ENCODE results near the gene GTF2A1L.

GTF2A1L gene

DNA sequence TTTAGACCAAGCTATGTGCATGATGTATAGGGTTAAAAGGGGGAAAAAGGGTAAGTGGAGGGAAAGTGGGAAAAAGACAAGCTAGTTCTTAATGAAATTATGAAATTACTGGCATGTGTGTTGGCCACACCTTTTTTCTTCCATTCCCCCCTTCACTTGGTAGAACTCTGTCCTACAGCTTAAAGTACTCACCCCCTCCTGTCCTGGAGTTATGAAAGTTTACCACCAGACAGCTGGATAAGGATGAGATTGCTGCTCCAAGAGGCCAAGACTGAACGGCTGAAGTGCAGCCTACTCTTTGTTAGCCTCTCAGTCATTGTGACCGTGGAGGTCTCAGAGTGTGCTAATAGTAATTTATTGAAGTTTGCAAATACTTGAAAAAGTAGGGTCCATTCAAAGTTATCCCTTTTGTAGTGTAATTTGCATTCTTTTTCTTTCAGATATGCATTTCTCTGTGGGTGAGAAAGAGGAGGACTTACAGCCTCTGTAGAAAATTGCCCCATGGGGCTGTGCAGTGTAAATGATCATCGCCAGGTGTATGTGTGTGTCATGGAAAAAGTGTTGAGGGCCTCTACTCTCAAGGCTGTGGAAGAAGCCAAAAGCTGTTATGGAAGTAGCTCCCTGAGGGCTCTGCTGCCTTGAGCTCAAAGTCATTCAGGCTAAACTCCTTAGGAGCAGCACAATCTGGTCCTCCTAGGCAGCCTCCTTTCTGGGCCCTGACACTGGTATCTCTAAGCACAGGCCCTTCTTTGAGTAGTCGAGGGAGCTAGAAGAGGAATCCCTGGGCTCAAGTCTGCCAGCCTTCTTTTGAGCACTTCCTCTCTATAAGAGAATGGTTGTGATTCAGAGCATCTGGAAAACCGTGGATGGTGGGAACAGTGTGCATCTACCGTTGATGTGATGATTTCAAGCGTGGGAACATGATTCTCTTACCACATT lies 91.7 kb downstream of the GTF2A1L start:
- DNase-seq, result no peak

DNA sequence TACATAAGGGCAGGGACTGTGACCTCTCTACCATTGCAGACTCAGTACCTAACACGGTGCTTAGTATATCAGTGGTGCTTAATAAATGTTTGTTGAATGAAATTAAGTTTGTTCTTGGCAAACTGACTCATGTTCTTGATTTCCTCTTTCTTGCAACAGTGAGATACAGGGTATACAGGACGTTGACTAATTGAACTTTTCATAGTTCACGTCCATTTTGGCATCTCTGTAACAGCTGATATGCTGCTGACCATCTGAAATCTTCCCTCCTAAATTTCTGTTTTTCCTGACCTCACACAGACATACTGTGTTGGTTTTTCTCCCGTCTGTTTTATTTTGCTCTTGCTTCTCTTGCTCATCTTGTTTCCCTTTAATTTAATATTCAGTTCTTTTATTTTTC lies 93.7 kb downstream of the GTF2A1L start:
- DNase-seq, result no peak

DNA sequence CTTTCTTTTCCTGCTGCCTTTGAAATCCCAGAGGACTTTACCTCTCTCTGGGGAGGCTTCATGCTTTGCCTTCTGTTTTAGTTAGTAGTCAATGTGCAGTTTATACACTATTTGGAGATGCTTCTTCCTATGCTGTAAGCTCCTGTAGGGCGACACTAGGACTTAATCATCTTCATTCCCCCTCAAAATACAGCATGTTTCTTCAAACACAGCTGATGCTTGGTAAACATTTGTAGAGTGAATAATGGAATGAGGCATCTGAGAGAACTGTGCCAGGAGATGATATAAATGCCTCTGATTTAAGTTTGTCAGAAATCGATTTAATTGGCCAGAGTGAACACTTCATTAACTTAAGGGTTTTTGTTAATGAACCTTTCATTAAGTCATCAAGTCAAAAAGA lies 94.5 kb downstream of the GTF2A1L start:
- no peak for DNase-seq

DNA sequence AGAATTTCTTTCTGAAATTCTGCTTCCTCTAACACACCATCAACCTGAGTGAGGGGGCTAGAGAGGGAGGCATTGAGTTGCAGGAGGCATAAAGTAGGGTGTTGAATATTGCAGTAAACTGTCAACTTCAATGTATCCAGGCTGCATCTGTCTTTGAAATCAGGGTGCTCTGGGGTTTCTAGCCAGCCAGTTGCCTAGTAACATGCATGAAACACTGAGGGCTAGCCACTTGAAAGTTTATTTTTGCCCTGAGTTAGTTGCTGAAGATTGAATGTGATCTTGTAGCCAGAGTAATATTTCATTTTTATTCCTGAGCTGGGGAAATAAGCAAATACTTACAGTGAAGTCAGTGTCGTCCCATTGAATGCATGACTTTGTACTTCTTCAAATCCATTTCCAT lies 96.0 kb downstream of the GTF2A1L start:
- DNase-seq, result no peak

DNA sequence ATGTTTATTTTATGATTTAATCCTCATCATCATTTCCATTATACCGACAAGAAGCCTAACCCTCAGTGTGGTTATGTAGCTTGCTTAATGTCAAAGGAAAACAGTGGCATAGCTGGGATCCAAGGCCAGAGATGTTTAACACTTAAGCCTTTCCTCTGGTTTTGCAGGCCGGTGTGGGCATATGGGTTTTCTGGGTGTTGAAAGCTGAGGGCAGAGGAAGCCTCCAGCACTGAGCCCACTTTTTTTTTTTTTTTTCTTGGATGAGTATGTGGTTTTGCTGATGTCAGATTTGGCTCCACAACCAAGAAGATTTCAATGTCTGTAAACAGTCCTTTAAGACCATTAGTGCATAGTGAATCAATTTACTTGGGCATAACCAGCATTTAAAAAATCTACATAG lies 96.6 kb downstream of the GTF2A1L start:
- no peak for DNase-seq

DNA sequence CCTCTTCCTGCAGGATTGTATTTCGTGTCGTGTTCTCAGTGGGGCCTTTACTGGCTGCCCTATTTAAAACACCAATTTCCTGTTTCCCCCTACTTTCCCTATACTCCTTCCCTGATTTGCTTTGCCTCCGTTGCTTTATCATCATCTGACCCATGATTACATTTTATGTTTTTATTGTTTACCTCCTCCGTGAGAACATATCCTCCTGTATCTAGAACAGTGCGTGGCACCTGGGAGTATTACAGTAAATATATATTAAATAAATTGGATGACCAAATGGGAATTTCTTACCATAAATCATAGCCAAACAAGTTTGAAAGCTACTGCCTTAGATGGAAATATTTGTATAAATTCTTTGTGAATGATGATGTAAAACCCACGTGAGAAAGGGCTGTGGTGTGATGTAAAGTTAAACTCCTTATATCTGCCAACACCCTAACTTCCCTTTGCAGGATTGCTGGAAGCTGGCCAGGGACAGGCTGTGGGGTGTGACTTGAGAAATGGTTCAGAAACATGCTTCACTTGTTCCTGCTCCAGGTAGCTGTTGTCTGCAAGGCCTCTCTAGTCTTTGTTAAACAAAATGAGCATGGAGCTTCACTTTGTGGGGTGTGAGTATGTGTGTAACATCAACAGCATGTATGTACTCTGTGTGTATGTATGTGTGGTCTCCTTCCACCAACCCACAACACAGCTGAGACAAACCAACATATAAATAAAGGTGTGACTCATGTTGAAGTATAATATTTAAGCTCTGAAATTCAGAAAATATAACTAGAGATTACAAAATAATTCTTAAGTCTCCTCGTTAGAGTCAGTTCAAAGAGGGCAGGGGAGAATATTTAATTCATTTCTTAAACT lies 97.6 kb downstream of the GTF2A1L start:
- no peak for DNase-seq

DNA sequence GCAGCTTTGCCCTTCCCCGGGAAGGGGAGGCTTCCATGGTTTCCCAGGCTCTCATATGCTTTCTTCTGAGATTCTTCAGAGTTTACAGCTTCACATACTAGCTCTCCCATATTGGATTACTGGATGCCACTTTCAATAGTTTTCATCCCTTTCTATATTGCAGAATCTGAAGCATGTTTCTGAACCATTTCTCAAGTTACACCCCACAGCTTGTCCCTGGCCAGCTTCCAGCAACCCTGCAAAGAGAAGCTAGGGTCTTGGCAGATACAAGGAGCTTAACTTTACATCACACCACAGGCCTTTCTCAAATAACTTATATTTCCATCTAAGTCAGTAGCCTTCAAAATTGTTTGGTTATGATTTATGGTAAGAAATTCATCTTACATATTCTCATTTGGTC lies 98.3 kb downstream of the GTF2A1L start:
- no peak for DNase-seq

DNA sequence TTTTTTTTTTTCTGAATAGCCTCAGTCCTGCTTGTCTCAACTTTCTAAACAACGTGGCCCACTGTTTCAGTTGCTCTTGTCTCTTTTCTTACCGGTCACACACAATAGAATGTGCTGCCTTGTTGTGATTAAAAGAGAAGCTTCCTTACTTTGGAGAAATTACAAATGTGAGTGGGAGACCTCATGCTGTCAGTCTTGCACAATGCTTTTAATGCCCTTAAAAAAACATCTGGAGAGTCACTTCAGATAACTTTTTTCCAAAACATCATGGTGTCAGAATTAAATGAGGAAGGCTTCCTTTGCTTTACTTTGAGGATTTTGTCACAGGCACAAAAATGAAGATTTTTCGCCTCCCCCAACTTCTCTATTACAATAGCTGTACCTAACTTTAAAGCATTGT lies 100.2 kb downstream of the GTF2A1L start:
- no peak for DNase-seq

DNA sequence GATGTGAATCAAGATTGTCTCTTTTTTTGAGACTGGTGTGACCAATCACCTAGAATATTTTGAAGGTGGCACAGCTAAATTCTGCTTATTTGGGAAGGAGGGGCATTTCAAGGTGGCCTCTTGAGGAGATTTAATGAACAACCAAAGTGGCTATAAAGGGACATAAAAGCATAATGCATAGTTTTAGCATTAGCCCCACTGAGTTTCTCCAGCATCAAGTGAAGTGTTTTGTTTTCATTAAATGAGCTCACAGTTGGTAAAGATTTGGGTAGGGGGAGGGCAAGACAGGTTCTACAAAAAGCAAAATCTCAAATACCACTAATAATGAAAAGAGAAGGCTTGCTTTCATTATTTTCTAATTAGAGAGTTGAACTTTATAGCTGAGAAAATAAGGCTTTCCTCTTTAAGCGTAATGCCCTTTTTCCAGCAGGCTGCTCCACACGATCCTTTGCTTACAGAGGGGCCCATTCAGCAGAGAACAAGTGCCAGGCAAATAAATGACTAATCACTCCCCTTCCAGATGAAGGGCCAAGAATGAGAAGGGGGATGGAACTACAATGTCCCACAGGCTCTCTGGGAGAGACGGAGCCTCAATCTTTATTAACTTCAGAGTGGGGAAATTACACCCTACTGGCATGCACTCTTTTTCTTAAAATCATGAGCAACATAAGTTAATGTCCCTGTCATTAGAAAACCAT lies 102.0 kb downstream of the GTF2A1L start:
- DNase-seq, result no peak

DNA sequence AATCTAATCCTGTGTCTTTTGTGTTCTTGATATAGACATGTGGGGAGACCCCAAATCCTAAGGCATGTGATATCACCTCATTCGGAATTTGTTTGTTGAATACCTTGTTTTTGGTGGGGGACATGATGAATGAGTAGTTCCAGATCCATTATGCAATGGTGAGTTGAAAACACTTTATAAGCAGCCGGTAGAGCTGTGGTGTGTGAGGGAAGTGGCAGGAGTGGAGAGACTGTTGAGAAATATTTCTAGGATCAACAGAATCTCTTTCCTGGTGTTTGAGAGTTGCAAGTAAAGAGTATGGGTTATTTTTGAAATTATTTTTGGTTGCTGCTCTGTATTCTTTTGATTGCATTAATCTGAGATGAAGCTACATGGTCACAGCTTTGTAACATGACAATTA lies 103.5 kb downstream of the GTF2A1L start:
- DNase-seq, result no peak

DNA sequence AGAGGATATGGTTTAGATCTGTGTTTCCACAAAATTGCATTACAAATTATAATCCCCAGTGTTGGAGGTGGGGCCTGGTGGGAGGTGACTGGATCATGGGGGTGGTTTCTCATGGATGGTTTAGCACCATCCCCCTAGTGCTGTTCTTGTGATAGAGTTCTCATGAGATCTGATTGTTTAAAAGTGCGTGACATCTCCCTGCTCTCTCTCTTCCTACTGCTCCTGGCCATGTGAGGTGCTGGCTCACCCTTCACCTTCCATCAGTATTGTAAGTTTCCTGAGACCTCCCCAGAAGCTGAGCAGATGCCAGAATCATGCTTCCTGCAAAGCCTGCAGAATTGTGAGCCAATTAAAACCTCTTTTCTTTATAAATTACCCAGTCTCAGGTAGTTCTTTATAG lies 104.7 kb downstream of the GTF2A1L start:
- no peak for DNase-seq

DNA sequence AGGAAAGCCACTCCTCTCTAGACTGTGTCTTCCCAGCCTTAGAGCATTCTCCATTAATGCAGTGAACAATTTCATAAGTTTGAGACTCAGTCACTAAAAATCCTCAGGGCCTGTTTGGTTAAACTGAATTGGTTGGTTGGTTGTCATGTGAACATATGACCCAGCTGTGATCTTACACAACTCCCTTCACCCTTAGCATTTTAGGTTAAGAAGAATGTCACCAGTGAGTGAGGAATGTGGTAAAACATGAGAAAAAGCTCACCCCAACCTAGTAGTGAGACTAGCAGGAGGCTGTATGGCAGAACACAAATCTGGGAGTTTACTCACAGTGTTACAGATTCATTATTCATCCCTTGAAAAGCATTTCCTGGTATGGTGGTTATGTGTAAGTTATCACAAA lies 105.5 kb downstream of the GTF2A1L start:
- DNase-seq, result no peak

DNA sequence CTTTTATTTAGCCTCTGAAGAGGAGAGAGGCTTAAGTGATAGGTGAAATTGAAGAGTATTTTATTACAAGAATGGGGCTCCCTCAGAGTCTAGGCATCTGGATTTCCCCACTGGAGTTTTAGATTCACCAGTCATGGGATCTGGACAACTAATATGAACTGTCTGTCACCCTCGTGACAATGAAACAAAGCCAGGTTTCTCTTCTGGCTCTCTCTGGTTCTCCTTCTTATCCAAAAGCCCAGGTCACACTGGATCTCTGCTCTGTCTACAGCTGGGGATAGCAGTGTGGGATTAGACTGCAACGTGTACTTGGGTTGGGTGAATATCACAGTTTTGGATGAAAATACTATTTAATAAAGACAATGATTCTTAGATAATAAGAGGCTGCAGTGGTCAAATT lies 106.6 kb downstream of the GTF2A1L start:
- no peak for DNase-seq

DNA sequence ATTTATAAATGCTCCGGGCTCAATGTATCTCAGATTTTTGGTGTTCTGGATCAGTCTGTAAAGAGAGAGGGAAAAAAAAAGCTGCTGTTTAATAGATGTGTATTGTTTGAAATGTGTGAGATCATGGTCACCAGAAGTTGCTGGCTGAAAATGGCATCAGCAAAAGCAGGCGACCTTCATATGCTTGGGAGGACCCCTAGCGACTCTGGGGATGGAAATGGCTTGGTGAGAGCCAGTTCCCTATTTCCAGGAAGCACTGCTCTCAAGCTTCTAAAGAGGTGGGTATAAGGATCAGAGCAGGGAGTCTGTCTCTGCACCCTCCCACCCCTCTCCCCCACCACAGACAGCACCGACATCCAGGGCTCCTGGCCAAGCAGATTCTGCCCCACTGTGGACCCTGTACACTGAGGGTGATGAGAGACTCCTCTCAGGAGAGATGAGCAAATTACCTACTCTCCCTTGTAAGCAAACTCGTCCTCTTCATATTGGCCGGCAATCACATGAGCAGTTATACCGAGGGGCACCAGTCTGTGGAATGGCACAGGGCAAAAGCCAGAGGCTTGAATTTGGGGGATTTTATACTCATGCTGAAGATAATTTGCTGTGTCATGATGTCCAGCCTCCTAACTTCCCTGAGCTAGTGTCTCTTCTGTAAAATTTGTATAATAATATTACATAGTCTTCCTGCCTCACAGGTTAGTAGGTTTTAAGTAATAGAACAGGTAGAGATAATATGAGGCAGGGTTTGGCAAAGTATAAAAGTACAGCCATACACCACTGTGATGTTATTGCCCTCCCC lies 108.2 kb downstream of the GTF2A1L start:
- DNase-seq, result no peak

DNA sequence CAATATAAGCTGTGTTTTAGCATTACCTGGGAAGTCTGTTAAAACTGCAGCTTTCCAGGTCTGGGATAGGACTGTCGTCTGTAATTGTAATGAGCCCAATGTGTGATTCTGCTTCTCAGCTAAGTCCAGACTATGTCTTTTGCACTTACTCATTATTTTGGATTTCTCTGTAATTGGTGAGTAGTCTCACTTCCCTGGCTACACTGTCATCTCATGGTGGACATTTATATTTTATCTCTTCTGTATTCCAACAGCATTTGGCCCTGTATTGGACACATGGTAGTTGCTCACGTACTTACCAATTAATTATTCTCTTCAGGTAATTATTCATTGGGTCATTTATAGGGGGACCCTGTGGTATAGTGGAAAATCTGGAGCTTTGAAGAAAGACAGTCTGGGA lies 109.9 kb downstream of the GTF2A1L start:
- no peak for DNase-seq

DNA sequence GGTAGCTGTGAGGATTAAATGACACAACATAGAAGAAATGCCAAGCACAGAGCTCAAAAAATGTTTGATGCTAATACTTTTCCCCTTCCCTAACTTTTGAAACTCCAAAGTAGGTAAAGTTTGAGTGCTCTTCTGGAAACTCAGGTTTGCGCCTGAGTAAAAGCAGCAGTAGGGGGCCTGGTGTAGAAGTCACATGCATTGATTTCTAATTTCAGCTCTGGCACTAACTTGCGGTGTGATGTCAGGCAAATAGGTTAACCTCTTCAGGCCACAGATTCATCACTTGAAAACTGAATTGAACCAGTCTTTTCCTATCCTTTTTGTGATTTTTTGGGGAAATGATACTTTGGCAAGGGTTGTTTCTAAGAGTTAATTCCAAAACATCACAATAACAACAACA lies 110.6 kb downstream of the GTF2A1L start:
- no peak for DNase-seq

DNA sequence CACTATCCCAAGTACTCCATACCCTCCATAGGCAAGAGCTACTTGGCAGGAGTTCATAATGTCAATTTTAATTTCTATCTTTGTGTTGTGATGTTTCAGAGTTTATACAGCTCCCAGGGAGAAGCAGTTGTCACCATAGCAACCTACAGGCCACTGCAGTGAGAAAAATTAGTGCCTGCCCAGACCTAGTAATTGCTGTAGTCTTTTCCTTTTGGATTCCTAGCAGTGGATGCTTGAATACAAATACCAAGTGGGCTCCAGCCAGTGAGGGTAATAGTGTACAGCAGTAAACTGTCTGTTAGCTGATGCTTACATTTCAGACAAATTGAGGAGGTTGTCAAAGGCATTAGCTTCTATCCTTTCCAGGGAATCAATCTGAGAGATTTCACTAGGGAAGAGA lies 111.2 kb downstream of the GTF2A1L start:
- DNase-seq, result no peak

Measured in NCI-H187 (cell line).